RCC 7860 (cell line): ENCODE results near the gene NEK5.
"Not testable (repeated sequence)": the region's sequence is repeated elsewhere in the genome, so short reads cannot be mapped to it uniquely, and the experiment has no call there.

Experiments used
- DNase-seq: peaks from one replicate; pipeline ENCODE4 v3.0.0-alpha.2; 2015; ENCODE audit warnings: low spot score
- FAIRE-seq: peaks from 2 replicates; lab custom pipeline; 2012; peaks lifted over from hg19 to GRCh38; lab: Jason Lieb, UNC

The NEK5 gene, protein sequence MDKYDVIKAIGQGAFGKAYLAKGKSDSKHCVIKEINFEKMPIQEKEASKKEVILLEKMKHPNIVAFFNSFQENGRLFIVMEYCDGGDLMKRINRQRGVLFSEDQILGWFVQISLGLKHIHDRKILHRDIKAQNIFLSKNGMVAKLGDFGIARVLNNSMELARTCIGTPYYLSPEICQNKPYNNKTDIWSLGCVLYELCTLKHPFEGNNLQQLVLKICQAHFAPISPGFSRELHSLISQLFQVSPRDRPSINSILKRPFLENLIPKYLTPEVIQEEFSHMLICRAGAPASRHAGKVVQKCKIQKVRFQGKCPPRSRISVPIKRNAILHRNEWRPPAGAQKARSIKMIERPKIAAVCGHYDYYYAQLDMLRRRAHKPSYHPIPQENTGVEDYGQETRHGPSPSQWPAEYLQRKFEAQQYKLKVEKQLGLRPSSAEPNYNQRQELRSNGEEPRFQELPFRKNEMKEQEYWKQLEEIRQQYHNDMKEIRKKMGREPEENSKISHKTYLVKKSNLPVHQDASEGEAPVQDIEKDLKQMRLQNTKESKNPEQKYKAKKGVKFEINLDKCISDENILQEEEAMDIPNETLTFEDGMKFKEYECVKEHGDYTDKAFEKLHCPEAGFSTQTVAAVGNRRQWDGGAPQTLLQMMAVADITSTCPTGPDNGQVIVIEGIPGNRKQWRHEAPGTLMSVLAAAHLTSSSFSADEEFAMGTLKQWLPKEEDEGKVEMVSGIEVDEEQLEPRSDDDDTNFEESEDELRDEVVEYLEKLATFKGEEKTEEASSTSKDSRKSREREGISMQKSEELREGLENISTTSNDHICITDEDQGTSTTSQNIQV

DNA sequence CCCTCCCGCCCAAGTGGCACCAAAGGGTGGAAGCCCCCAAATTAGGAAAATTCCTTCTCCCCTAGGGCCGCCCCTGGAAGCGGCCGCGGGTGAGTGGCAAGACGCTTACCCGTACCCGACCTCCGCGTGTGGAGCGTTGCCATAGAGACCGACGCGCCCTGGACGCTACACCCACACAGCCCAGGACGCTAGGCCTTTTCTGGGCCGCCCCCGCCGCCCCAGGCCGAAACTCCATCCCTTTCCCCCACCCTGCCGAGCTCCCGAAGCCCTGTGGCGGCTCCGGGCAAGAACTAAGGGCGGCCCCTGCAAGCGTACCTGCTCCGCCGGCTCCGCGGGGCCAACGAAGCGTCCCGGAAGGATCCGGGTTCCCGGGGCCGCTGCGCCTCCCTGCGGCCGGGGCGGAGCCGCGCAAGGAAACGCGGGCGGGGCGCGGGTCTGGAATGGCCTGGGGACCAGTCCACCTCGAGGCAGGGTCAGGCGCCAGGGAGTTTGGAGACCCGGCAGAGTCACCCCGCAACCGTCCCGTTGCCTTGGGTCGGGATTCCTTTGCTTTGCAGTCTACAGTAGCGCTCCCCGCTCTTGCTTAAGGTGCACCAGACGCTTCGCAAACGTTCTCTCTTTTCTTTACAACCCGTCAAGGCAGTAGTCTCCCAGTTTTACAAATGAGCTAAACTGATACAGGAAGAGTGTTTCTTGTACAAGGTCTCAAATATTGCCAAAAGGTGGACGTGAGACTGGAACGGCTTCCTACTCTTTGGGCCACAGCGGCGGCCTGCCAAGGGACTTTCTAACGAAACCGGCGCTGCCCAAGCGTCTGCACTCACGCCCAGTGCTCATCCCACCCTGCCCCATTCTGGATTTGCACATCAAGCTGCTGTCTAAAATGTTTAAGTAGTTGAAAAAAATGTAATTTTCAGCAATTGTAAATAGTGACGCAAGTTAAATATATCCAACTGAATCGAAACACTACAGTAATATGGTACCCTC is at the start of gene NEK5:
TSS of gene NEK5 (minus strand) at position 360 of the 987 bp plus-strand sequence. CDS start 1,591 bp downstream, outside the sequence.
- no peak for DNase-seq
- FAIRE-seq: no peak

- DNase-seq (no peak), FAIRE-seq (no peak)
Measured at GRCh38 chr13:52177276-52177675, 48.4 kb upstream of the NEK5 start.

GRCh38 chr13:52173970-52174369 is 45.1 kb upstream of the NEK5 start:
- not testable (repeated sequence) for DNase-seq, FAIRE-seq

- DNase-seq (no peak), FAIRE-seq (no peak)
Measured at GRCh38 chr13:52173373-52173772, 44.5 kb upstream of the NEK5 start.

DNA sequence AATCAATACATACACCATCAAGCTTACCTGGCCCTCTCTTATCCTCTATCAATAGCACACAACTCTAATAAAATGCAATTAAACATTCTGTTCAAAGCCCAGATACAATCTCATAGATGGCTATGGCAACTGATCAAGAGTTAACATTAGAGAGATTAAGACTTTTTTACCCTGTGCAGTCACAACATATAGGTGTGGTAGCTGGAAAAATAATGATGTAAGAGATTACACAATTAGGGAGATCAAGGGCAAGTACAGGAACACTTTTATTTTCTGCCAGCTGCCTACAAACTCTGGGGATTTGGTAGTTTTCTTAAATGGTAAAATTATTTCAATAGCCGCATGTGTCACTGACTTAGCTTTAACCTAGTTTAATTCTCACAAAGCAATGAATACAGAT is 42.8 kb upstream of the NEK5 start:
- FAIRE-seq: not testable (repeated sequence)

DNA sequence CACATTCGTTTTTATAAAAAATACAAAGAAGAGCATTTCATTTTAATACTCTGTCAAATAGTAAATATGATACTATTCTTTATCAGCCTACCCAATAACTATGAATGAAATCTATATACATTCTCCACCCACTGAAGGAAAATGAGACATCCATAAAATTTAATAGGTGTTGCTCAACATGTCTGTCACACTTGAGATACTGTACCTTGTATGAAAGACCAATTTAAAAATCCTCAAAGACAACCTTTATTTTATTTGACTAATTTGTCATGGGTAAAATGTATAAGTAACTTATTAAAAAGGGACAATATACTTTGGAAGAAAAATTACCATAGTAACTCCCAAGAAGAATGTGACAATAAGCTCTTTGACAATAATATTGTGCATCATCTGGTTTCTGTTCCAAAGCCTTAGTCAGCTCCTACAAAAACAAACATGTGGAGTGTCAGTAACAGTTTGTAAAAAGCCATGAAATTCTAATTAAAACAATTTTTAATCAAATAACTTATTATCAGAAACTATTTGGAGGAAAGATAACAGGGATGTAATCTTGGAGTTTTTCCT is 42.0 kb upstream of the NEK5 start:
- FAIRE-seq, DNase-seq: not testable (repeated sequence)

More for the DNA sequence above, 42.8 kb upstream of the NEK5 start:
- DNase-seq: not testable (repeated sequence)

- FAIRE-seq: no peak
- DNase-seq: no peak
Measured at GRCh38 chr13:52169839-52170238, 41.0 kb upstream of the NEK5 start.

GRCh38 chr13:52165411-52165810 is 36.5 kb upstream of the NEK5 start:
- FAIRE-seq (no peak), DNase-seq (no peak)

- DNase-seq: no peak
Measured at GRCh38 chr13:52164989-52165388, 36.1 kb upstream of the NEK5 start.

GRCh38 chr13:52163878-52164277 is 35.0 kb upstream of the NEK5 start:
- peak; percentile 24 for FAIRE-seq
- DNase-seq: not testable (repeated sequence)

More at GRCh38 chr13:52164989-52165388, 36.1 kb upstream of the NEK5 start:
- FAIRE-seq: no peak

GRCh38 chr13:52162279-52163101 is 33.6 kb upstream of the NEK5 start:
- peak; percentile 83 for FAIRE-seq
- DNase-seq: peak; percentile 67

DNA sequence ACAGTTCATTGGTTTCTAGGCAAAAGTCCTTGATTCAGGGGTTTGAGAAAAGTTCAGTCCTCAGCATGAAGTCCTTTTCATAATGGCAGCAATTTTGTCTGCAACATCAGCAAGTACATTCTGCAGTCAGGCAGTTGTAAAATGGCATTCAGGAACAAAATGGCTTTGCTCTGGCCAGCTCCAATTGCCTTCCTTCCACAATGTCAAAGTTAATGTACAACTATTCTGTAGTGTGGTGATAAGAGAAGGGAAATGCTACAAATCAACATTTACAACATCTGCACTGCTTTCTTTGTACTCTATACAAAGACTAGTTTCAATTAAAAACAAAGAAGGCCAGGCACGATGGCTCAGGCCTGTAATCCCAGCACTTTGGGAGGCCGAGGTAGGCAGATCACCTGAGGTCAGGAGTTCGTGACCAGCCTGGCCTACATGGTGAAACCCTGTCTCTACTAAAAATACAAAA is 32.3 kb upstream of the NEK5 start:
- DNase-seq (no peak), FAIRE-seq (no peak)

DNA sequence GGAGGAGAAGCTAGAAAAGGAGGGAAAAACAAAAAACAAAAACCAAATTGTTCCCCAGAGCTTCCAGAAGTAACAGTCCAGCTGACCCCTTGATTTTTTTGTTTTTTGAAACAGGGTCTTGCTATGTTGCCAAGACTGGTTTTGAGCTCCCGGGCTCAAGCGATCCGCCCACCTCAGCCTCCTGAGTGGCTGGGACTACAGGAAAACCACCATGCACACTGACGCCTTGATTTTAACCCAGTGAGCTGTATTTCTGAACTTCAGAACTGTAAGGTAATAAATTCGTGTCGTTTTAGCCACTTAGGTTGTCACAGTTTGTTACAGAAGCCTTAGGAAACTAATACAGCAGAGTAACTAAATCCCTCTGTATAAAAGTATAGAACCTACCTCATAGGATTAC is 31.6 kb upstream of the NEK5 start:
- no peak for DNase-seq
- no peak for FAIRE-seq

GRCh38 chr13:52160053-52160452 is 31.2 kb upstream of the NEK5 start:
- FAIRE-seq: no peak
- no peak for DNase-seq

DNA sequence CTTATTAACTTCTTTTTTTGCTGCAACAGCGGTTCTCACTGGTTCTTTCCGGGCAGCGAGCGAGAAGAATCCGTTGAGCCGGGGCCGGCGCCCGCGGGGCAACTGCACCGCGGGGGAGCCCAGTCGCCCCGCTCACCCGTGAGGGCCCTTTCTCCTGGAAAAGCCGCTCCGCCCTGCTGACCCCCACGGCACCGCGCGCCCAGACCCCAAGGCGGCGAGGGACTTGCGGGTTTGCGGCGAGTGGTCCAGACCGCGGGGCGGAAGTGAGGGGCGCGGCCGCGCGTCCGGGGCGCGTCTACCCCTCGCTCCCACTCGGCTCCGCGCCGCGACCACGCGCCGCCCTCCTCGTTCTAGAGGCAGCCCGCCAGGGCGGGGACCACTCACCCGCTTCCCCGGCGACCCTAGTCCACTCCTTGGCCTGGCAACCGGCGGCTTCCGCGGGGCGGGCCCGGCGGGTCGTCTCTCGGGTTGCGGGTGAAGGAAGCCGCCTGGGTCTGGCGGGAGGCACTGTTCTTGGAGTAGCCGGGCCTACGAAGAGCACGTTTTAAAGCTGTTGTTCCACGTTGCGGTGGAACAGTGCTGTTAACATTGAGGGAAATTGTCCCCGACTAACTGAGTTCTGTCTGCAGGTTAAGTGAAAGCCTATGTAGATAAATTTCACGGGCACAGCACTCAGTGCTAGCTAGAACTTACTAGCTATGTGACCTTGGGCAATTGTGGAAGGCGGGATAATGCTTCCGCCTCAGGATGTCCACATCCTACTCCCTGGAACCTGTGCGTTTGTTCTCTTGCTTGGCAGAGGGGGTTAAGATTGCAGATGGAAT is 30.5 kb upstream of the NEK5 start, which contains the start of gene NEK3:
TSS of gene NEK3 (minus strand) at position 439 of the 824 bp plus-strand sequence. CDS start 3,406 bp downstream, outside the sequence.
- FAIRE-seq (no peak), DNase-seq (peak; percentile 25)

- no peak for FAIRE-seq
- DNase-seq: no peak
Measured at GRCh38 chr13:52158629-52159158, 29.8 kb upstream of the NEK5 start.

DNA sequence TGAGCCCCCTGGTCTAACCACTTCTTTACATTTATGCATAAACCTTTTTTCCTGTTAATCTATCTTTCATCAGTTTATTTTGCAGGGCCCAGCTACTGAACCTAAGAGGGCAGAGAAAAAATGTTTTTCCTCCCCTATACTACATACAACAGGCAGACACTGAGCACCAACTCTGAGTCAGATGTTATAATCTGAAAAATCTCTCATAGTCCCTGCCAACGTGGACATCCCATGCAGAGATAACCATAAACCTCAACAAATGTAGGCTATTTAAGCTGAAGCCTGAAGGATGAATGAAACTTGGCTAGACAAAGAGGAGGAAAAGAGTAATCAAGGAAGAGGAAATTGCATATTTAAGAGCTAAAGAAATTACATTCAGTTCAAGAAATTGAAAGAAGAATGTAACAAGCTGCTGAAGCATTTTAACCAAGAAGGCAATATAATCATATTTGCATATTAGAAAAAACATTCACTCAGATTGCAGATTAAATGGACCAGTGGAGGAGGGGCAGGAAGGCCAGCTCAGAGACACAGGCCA is 27.9 kb upstream of the NEK5 start:
- no peak for DNase-seq
- FAIRE-seq: no peak

GRCh38 chr13:52155177-52155576 is 26.3 kb upstream of the NEK5 start:
- FAIRE-seq: no peak
- DNase-seq: no peak
